HG02759 (cell line): ENCODE data around the gene NUDT16.
"Not testable (repeated sequence)": the region's sequence is repeated elsewhere in the genome, so short reads cannot be mapped to it uniquely, and the experiment has no call there.

Experiments used
- ATAC-seq: cut with Tn5 transposase; IDR thresholded peaks from one replicate; pipeline ENCODE4 v1.9.1; 2021; ENCODE audit warnings: mild to moderate bottlenecking, moderate library complexity; ENCODE audit not compliant: unreplicated experiment

NUDT16 gene

GRCh38 chr3:131381445-131382291, at the start of gene NUDT16:
TSS of gene NUDT16 (plus strand) at chr3:131381774. CDS start at chr3:131381805, 31 bp downstream.
- ATAC-seq, result peak; percentile 98

- ATAC-seq, result no peak
Observed at GRCh38 chr3:131338948-131339640, 42.5 kb upstream of the NUDT16 start.

GRCh38 chr3:131341761-131342160, 39.8 kb upstream of the NUDT16 start:
- no peak for ATAC-seq

- no peak for ATAC-seq
Observed at GRCh38 chr3:131348911-131349310, 32.7 kb upstream of the NUDT16 start.

- no peak for ATAC-seq
Observed at GRCh38 chr3:131349454-131349853, 32.1 kb upstream of the NUDT16 start.

- ATAC-seq, result no peak
Observed at GRCh38 chr3:131349946-131350347, 31.6 kb upstream of the NUDT16 start.

GRCh38 chr3:131350506-131350905, 31.1 kb upstream of the NUDT16 start:
- ATAC-seq, result no peak

- peak; percentile 28 for ATAC-seq
Observed at GRCh38 chr3:131353016-131353877, 28.3 kb upstream of the NUDT16 start.

GRCh38 chr3:131353986-131354385, 27.6 kb upstream of the NUDT16 start:
- peak; percentile 20 for ATAC-seq

GRCh38 chr3:131356006-131356595, 25.5 kb upstream of the NUDT16 start:
- no peak for ATAC-seq

GRCh38 chr3:131357275-131357674, 24.3 kb upstream of the NUDT16 start:
- no peak for ATAC-seq

- ATAC-seq, result no peak
Observed at GRCh38 chr3:131360191-131360755, 21.3 kb upstream of the NUDT16 start.

- ATAC-seq, result not testable (repeated sequence)
Observed at GRCh38 chr3:131361066-131361463, 20.5 kb upstream of the NUDT16 start.

GRCh38 chr3:131361464-131362421, 19.8 kb upstream of the NUDT16 start:
- peak; percentile 93 for ATAC-seq

- ATAC-seq, result no peak
Observed at GRCh38 chr3:131363275-131363674, 18.3 kb upstream of the NUDT16 start.

- no peak for ATAC-seq
Observed at GRCh38 chr3:131370935-131371687, 10.5 kb upstream of the NUDT16 start.

GRCh38 chr3:131371688-131372066, 9.9 kb upstream of the NUDT16 start:
- ATAC-seq, result no peak

- no peak for ATAC-seq
Observed at GRCh38 chr3:131374741-131375140, 6.8 kb upstream of the NUDT16 start.
